Activated T-helper 1 cell treated with anti-CD3 and anti-CD28 coated beads, Interleukin-12 subunit alpha, Interleukin-12 subunit beta, Interleukin-2, Interleukin-4 antibody, amounts not matched to agents 30 ng/mL and 10 ng/mL and 1 ng/mL, durations not matched to agents 14 hours and 24 hours and 36 hours (primary cell): ENCODE measurements around the gene RPS14. TPM values are rescaled to one million over a fixed set of nuclear protein-coding genes. Genes with fewer than 3 reads are reported as not detected.
"Not testable (repeated sequence)": the region's sequence is repeated elsewhere in the genome, so short reads cannot be mapped to it uniquely, and the experiment has no call there.

ENCODE experiments used
- DNase-seq: peaks from one replicate; pipeline ENCODE4 v3.0.0; 2021; ENCODE audit warnings: low spot score
- H3K27ac Mint-ChIP-seq: one replicate; pipeline ENCODE4 v1.8.0; 2021; ENCODE audit warnings: mild to moderate bottlenecking, mixed read lengths
- H3K27me3 Mint-ChIP-seq: one replicate; pipeline ENCODE4 v1.8.0; 2022; ENCODE audit warnings: mild to moderate bottlenecking, moderate library complexity, mixed read lengths; ENCODE audit not compliant: insufficient read depth
- H3K36me3 Mint-ChIP-seq: one replicate; pipeline ENCODE4 v1.8.0; 2021; ENCODE audit warnings: low read depth, mixed read lengths
- H3K4me1 Mint-ChIP-seq: one replicate; pipeline ENCODE4 v1.8.0; 2021; ENCODE audit warnings: low read depth, mixed read lengths
- H3K4me3 Mint-ChIP-seq: one replicate; pipeline ENCODE4 v1.8.0; 2021; ENCODE audit warnings: mild to moderate bottlenecking, moderate library complexity, mixed read lengths
- H3K9me3 Mint-ChIP-seq: one replicate; pipeline ENCODE4 v1.8.0; 2021; ENCODE audit warnings: mixed read lengths
- intact Hi-C: fragments of 100-400 bp; cut with micrococcal nuclease; formaldehyde crosslinking; loops from one replicate; pipeline ENCODE4 v1.15.1; 2024
- total RNA-seq: library from RNA; stranded (reverse); gene quantifications from 2 replicates; pipeline ENCODE4 v1.2.3, GENCODE V29; 2022

RPS14 gene
- total RNA-seq, 1 donor from 2014 or later = 2,328 TPM

GRCh38 chr5:150436141-150436680 lies 13.3 kb downstream of the RPS14 start:
- Mint-ChIP-seq H3K36me3 (peaks cover 2% of the 10 kb centered on the region), H3K9me3 (no peaks in the 10 kb centered on the region), H3K4me1 (peaks cover 12% of the 10 kb centered on the region), H3K27ac (peak overlapping the region; percentile 12), H3K27me3 (peaks cover 2% of the 10 kb centered on the region), H3K4me3 (peak overlapping the region; percentile 53)
- peak; percentile 84 for DNase-seq
- intact Hi-C loops = loop anchor here (1.0 to 2.0 kb wide), 8 partner anchors 13 to 306 kb away; partner anchors contain the start of genes RPS14 and TCOF1

- DNase-seq = no peak
- H3K4me3 Mint-ChIP-seq = no peak overlapping the region
- no peak overlapping the region for H3K27ac Mint-ChIP-seq
- intact Hi-C loops = no loop called here
- H3K4me1 Mint-ChIP-seq = peaks cover 12% of the 10 kb centered on the region
- peaks cover 5% of the 10 kb centered on the region for H3K27me3 Mint-ChIP-seq
- H3K9me3 Mint-ChIP-seq = no peaks in the 10 kb centered on the region
- H3K36me3 Mint-ChIP-seq = no peaks in the 10 kb centered on the region
These were observed 15.1 kb downstream of the RPS14 start for GRCh38 chr5:150434464-150434863.

- H3K4me3 Mint-ChIP-seq = no peak overlapping the region
- no peak for DNase-seq
- no peaks in the 10 kb centered on the region for H3K36me3 Mint-ChIP-seq
- peaks cover 6% of the 10 kb centered on the region for H3K27me3 Mint-ChIP-seq
- intact Hi-C loops = no loop called here
- H3K4me1 Mint-ChIP-seq = peaks cover 10% of the 10 kb centered on the region
- no peaks in the 10 kb centered on the region for H3K9me3 Mint-ChIP-seq
- H3K27ac Mint-ChIP-seq = no peak overlapping the region
These were observed 18.0 kb downstream of the RPS14 start for GRCh38 chr5:150431574-150431973.

GRCh38 chr5:150431048-150431447 lies 18.5 kb downstream of the RPS14 start:
- intact Hi-C loops = no loop called here

GRCh38 chr5:150429410-150429873 lies 20.1 kb downstream of the RPS14 start:
- Mint-ChIP-seq H3K4me3 (no peak overlapping the region), H3K9me3 (no peaks in the 10 kb centered on the region), H3K4me1 (no peaks in the 10 kb centered on the region), H3K27ac (no peak overlapping the region), H3K27me3 (peaks cover 6% of the 10 kb centered on the region), H3K36me3 (no peaks in the 10 kb centered on the region)
- intact Hi-C loops = no loop called here
- no peak for DNase-seq

More at GRCh38 chr5:150431048-150431447, 18.5 kb downstream of the RPS14 start:
- peaks cover 6% of the 10 kb centered on the region for H3K27me3 Mint-ChIP-seq
- H3K36me3 Mint-ChIP-seq = no peaks in the 10 kb centered on the region
- no peak overlapping the region for H3K4me3 Mint-ChIP-seq
- DNase-seq = no peak
- peaks cover 4% of the 10 kb centered on the region for H3K4me1 Mint-ChIP-seq
- no peak overlapping the region for H3K27ac Mint-ChIP-seq
- no peaks in the 10 kb centered on the region for H3K9me3 Mint-ChIP-seq

GRCh38 chr5:150428978-150429377 lies 20.6 kb downstream of the RPS14 start:
- DNase-seq = no peak
- H3K36me3 Mint-ChIP-seq = no peaks in the 10 kb centered on the region
- no peaks in the 10 kb centered on the region for H3K9me3 Mint-ChIP-seq
- no peak overlapping the region for H3K27ac Mint-ChIP-seq
- peaks cover 6% of the 10 kb centered on the region for H3K27me3 Mint-ChIP-seq
- H3K4me3 Mint-ChIP-seq = no peak overlapping the region
- intact Hi-C loops = no loop called here
- no peaks in the 10 kb centered on the region for H3K4me1 Mint-ChIP-seq

GRCh38 chr5:150428106-150428876 lies 21.2 kb downstream of the RPS14 start:
- H3K4me1 Mint-ChIP-seq = no peaks in the 10 kb centered on the region
- no peaks in the 10 kb centered on the region for H3K9me3 Mint-ChIP-seq
- DNase-seq = no peak
- no peak overlapping the region for H3K4me3 Mint-ChIP-seq
- H3K27me3 Mint-ChIP-seq = peaks cover 8% of the 10 kb centered on the region
- intact Hi-C loops = no loop called here
- no peaks in the 10 kb centered on the region for H3K36me3 Mint-ChIP-seq
- no peak overlapping the region for H3K27ac Mint-ChIP-seq

GRCh38 chr5:150426165-150426564 lies 23.4 kb downstream of the RPS14 start:
- DNase-seq, H3K27ac Mint-ChIP-seq, H3K4me3 Mint-ChIP-seq, H3K27me3 Mint-ChIP-seq, intact Hi-C loops, H3K36me3 Mint-ChIP-seq, H3K4me1 Mint-ChIP-seq, H3K9me3 Mint-ChIP-seq: not testable (repeated sequence)

- DNase-seq = no peak
- intact Hi-C loops = no loop called here
- Mint-ChIP-seq H3K27ac (no peak overlapping the region), H3K4me1 (peaks cover 5% of the 10 kb centered on the region), H3K9me3 (no peaks in the 10 kb centered on the region), H3K4me3 (no peak overlapping the region), H3K36me3 (no peaks in the 10 kb centered on the region), H3K27me3 (peaks cover 8% of the 10 kb centered on the region)
These were observed 26.8 kb downstream of the RPS14 start for GRCh38 chr5:150422758-150423157.

GRCh38 chr5:150422075-150422474 lies 27.5 kb downstream of the RPS14 start:
- no peaks in the 10 kb centered on the region for H3K9me3 Mint-ChIP-seq
- H3K27ac Mint-ChIP-seq = no peak overlapping the region
- intact Hi-C loops = no loop called here
- H3K4me1 Mint-ChIP-seq = peaks cover 5% of the 10 kb centered on the region
- H3K27me3 Mint-ChIP-seq = peaks cover 8% of the 10 kb centered on the region
- no peak for DNase-seq
- H3K36me3 Mint-ChIP-seq = no peaks in the 10 kb centered on the region
- no peak overlapping the region for H3K4me3 Mint-ChIP-seq

GRCh38 chr5:150419630-150420270 lies 29.8 kb downstream of the RPS14 start:
- Mint-ChIP-seq H3K27ac (no peak overlapping the region), H3K27me3 (peaks cover 8% of the 10 kb centered on the region), H3K9me3 (no peaks in the 10 kb centered on the region), H3K4me3 (no peak overlapping the region), H3K4me1 (peaks cover 5% of the 10 kb centered on the region), H3K36me3 (no peaks in the 10 kb centered on the region)
- DNase-seq = no peak
- intact Hi-C loops = no loop called here

GRCh38 chr5:150413902-150414790 lies 35.4 kb downstream of the RPS14 start:
- Mint-ChIP-seq H3K4me3 (peak overlapping the region; percentile 91), H3K27ac (peak overlapping the region; percentile 98), H3K4me1 (peaks cover 38% of the 10 kb centered on the region)
- H3K27me3 Mint-ChIP-seq, DNase-seq, H3K9me3 Mint-ChIP-seq, H3K36me3 Mint-ChIP-seq: not testable (repeated sequence)
- intact Hi-C loops = loop anchor here (1.0 to 5.0 kb wide), 8 partner anchors 22 to 1069 kb away; partner anchors contain the start of genes GRPEL2, HMGXB3, RBM22 and TIGD6
